ENCODE results near the gene TBC1D2B. TPM values are rescaled to one million over a fixed set of nuclear protein-coding genes. Genes with fewer than 3 reads are reported as not detected.

The TBC1D2B gene
- total RNA-seq, 1 donor from 2014 or later: 11.7 TPM

- H3K27me3 ChIP-seq (ENCODE audit: low read depth): no peaks in the 10 kb centered on the region
- H3K4me1 ChIP-seq: peaks cover 32% of the 10 kb centered on the region
- TF ChIP-seq CTCF (IDR thresholded peaks at IDR 0.05; ENCODE audit: borderline replicate concordance): no peak
- no peak overlapping the region for H3K4me3 ChIP-seq
- no peaks in the 10 kb centered on the region for H3K9me3 ChIP-seq (replicated peaks)
- H3K36me3 ChIP-seq: peaks cover 26% of the 10 kb centered on the region
- no peak overlapping the region for H3K27ac ChIP-seq (replicated peaks)
- intact Hi-C loops (cut with micrococcal nuclease): no loop called here
- no peak for DNase-seq
Observed at GRCh38 chr15:78041946-78042345, 35.6 kb downstream of the TBC1D2B start.

- no peak for TF ChIP-seq CTCF (IDR thresholded peaks at IDR 0.05; ENCODE audit: borderline replicate concordance)
- Histone ChIP-seq H3K27me3 (ENCODE audit: low read depth) (no peaks in the 10 kb centered on the region), H3K4me1 (peaks cover 28% of the 10 kb centered on the region), H3K9me3 (replicated peaks) (no peaks in the 10 kb centered on the region), H3K4me3 (no peak overlapping the region), H3K36me3 (peaks cover 26% of the 10 kb centered on the region), H3K27ac (replicated peaks) (no peak overlapping the region)
- DNase-seq: no peak
- intact Hi-C loops (cut with micrococcal nuclease): no loop called here
Observed at GRCh38 chr15:78040653-78041244, 36.8 kb downstream of the TBC1D2B start.

- Histone ChIP-seq H3K27ac (replicated peaks) (peak overlapping the region; percentile 15), H3K4me1 (peaks cover 48% of the 10 kb centered on the region)
Observed at GRCh38 chr15:78038585-78039247, 38.8 kb downstream of the TBC1D2B start.

GRCh38 chr15:78037779-78038305 lies 39.7 kb downstream of the TBC1D2B start:
- H3K4me3 ChIP-seq: no peak overlapping the region
- no peak overlapping the region for H3K27ac ChIP-seq (replicated peaks)
- peaks cover 50% of the 10 kb centered on the region for H3K4me1 ChIP-seq
- DNase-seq: no peak
- intact Hi-C loops (cut with micrococcal nuclease): no loop called here
- no peak for TF ChIP-seq CTCF (IDR thresholded peaks at IDR 0.05; ENCODE audit: borderline replicate concordance)
- H3K27me3 ChIP-seq (ENCODE audit: low read depth): no peaks in the 10 kb centered on the region
- no peaks in the 10 kb centered on the region for H3K9me3 ChIP-seq (replicated peaks)
- peaks cover 6% of the 10 kb centered on the region for H3K36me3 ChIP-seq

More at GRCh38 chr15:78038585-78039247, 38.8 kb downstream of the TBC1D2B start:
- no peak for TF ChIP-seq CTCF (IDR thresholded peaks at IDR 0.05; ENCODE audit: borderline replicate concordance)
- no peaks in the 10 kb centered on the region for H3K27me3 ChIP-seq (ENCODE audit: low read depth)
- no peak for DNase-seq
- intact Hi-C loops (cut with micrococcal nuclease): no loop called here
- no peaks in the 10 kb centered on the region for H3K9me3 ChIP-seq (replicated peaks)
- H3K36me3 ChIP-seq: peaks cover 15% of the 10 kb centered on the region
- no peak overlapping the region for H3K4me3 ChIP-seq

- H3K27ac ChIP-seq (replicated peaks): no peak overlapping the region
Observed at GRCh38 chr15:78037328-78037727, 40.2 kb downstream of the TBC1D2B start.

More at GRCh38 chr15:78037328-78037727, 40.2 kb downstream of the TBC1D2B start:
- Histone ChIP-seq H3K4me1 (peaks cover 50% of the 10 kb centered on the region), H3K9me3 (replicated peaks) (no peaks in the 10 kb centered on the region), H3K27me3 (ENCODE audit: low read depth) (no peaks in the 10 kb centered on the region), H3K36me3 (peaks cover 4% of the 10 kb centered on the region), H3K4me3 (no peak overlapping the region)
- TF ChIP-seq CTCF (IDR thresholded peaks at IDR 0.05; ENCODE audit: borderline replicate concordance): no peak
- intact Hi-C loops (cut with micrococcal nuclease): no loop called here
- DNase-seq: no peak
